Hepatocyte (in vitro differentiated cells): ENCODE results near the gene CYSRT1. TPM values are rescaled to one million over a fixed set of nuclear protein-coding genes. Genes with fewer than 3 reads are reported as not detected.

Experiments
- DNase-seq: peaks from one replicate; pipeline ENCODE4 v3.0.0-alpha.2; 2016; ENCODE audit warnings: low spot score
- H2AFZ ChIP-seq: fragments of 200-600 bp; sonication (generic); 2 replicates; pipeline ENCODE4 v1.6.0; 2016; ENCODE audit warnings: antibody characterized with exemption, mild to moderate bottlenecking
- H3K27ac ChIP-seq: fragments of 200-600 bp; sonication (generic); 2 replicates; pipeline ENCODE4 v1.5.1; 2016; ENCODE audit warnings: mild to moderate bottlenecking
- H3K27me3 ChIP-seq: fragments of 200-600 bp; sonication (generic); 2 replicates; pipeline ENCODE4 v1.6.1; 2016
- H3K36me3 ChIP-seq: fragments of 200-600 bp; sonication (generic); replicated peaks from 2 replicates; pipeline ENCODE4 v1.5.1; 2016; ENCODE audit warnings: low read depth; ENCODE audit not compliant: insufficient read depth
- H3K4me1 ChIP-seq: fragments of 200-600 bp; sonication (generic); 2 replicates; pipeline ENCODE4 v1.5.1; 2016; ENCODE audit warnings: mild to moderate bottlenecking, moderate library complexity; ENCODE audit not compliant: insufficient read depth
- H3K4me2 ChIP-seq: fragments of 200-600 bp; sonication (generic); 2 replicates; pipeline ENCODE4 v1.6.0; 2016
- H3K4me3 ChIP-seq: fragments of 200-600 bp; sonication (generic); 2 replicates; pipeline ENCODE4 v1.5.1; 2016; ENCODE audit warnings: mild to moderate bottlenecking
- H3K79me2 ChIP-seq: fragments of 200-600 bp; sonication (generic); 2 replicates; pipeline ENCODE4 v1.6.0; 2017; ENCODE audit warnings: mild to moderate bottlenecking
- H3K9me2 ChIP-seq: fragments of 200-600 bp; sonication (generic); replicated peaks from 2 replicates; pipeline ENCODE4 v1.6.0; 2017; ENCODE audit warnings: mild to moderate bottlenecking; ENCODE audit not compliant: insufficient read depth
- H3K9me3 ChIP-seq: fragments of 200-600 bp; sonication (generic); 2 replicates; pipeline ENCODE4 v1.5.1; 2016; ENCODE audit warnings: low read depth, mild to moderate bottlenecking
- H4K20me1 ChIP-seq: fragments of 200-600 bp; sonication (generic); 2 replicates; pipeline ENCODE4 v1.6.0; 2016; ENCODE audit warnings: mild to moderate bottlenecking; ENCODE audit not compliant: insufficient read depth, poor library complexity, severe bottlenecking
- EZH2 ChIP-seq: fragments of 200-600 bp; sonication (generic); IDR thresholded peaks from 2 replicates; pipeline ENCODE4 v1.6.1; 2016; ENCODE audit warnings: antibody characterized with exemption, mild to moderate bottlenecking, borderline replicate concordance
- EZH2phosphoT487 ChIP-seq: fragments of 200-600 bp; sonication (generic); IDR thresholded peaks from one replicate; pipeline ENCODE4 v1.6.1; 2018; ENCODE audit warnings: antibody characterized with exemption, mild to moderate bottlenecking, low read depth, moderate library complexity; ENCODE audit not compliant: unreplicated experiment, severe bottlenecking
- WGBS: methylation state at CpG from one replicate; pipeline ENCODE4 v1.1.6; 2016; ENCODE audit warnings: low lambda C conversion rate; ENCODE audit errors: missing lambda C conversion rate; 5-methylcytosine and 5-hydroxymethylcytosine counted together
- polyA plus RNA-seq: library from polyadenylated mRNA; unstranded; fragments of >200 nt; fragmentation: Nextera tagmentation; extraction: Ambion mirVana; gene quantifications from 2 replicates; pipeline ENCODE4 v1.2.1, GENCODE V29; 2016
- total RNA-seq: library from RNA; depleted of rRNA; stranded (reverse); fragments of >200 nt; gene quantifications from 2 replicates; pipeline ENCODE4 v1.2.3, GENCODE V29; 2014
- TF ChIP-seq, protein P1 (sequence below): fragments of 200-600 bp; sonication (generic); IDR thresholded peaks from 2 replicates; pipeline ENCODE4 v1.5.1; 2016; ENCODE audit warnings: antibody characterized with exemption, mild to moderate bottlenecking; ENCODE audit not compliant: poor library complexity

Gene CYSRT1
- total and polyA plus RNA-seq, 2 experiments from 2014 or later, result 1.4 to 2.1 TPM

- Histone ChIP-seq H3K79me2 (no peaks in the 10 kb centered on the region), H3K9me3 (no peaks in the 10 kb centered on the region), H3K4me2 (no peak overlapping the region), H4K20me1 (no peaks in the 10 kb centered on the region), H3K4me3 (no peak overlapping the region), H3K36me3 (no peaks in the 10 kb centered on the region), H3K27me3 (no peaks in the 10 kb centered on the region), H2AFZ (no peak overlapping the region), H3K9me2 (no peaks in the 10 kb centered on the region), H3K27ac (no peak overlapping the region), H3K4me1 (no peaks in the 10 kb centered on the region)
- no peak for TF ChIP-seq EZH2
- TF ChIP-seq, protein P1, sequence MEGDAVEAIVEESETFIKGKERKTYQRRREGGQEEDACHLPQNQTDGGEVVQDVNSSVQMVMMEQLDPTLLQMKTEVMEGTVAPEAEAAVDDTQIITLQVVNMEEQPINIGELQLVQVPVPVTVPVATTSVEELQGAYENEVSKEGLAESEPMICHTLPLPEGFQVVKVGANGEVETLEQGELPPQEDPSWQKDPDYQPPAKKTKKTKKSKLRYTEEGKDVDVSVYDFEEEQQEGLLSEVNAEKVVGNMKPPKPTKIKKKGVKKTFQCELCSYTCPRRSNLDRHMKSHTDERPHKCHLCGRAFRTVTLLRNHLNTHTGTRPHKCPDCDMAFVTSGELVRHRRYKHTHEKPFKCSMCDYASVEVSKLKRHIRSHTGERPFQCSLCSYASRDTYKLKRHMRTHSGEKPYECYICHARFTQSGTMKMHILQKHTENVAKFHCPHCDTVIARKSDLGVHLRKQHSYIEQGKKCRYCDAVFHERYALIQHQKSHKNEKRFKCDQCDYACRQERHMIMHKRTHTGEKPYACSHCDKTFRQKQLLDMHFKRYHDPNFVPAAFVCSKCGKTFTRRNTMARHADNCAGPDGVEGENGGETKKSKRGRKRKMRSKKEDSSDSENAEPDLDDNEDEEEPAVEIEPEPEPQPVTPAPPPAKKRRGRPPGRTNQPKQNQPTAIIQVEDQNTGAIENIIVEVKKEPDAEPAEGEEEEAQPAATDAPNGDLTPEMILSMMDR, result no peak
- TF ChIP-seq EZH2phosphoT487, result no peak
- WGBS, result 97% methylated on average over 22 of the region's 22 CpGs
- DNase-seq, result no peak
Observed at GRCh38 chr9:137264067-137264466, 39.1 kb downstream of the CYSRT1 start.

GRCh38 chr9:137265496-137266161 is 40.7 kb downstream of the CYSRT1 start:
- Histone ChIP-seq H2AFZ (no peak overlapping the region), H3K4me1 (no peaks in the 10 kb centered on the region), H4K20me1 (no peaks in the 10 kb centered on the region), H3K36me3 (no peaks in the 10 kb centered on the region), H3K4me3 (no peak overlapping the region), H3K9me3 (no peaks in the 10 kb centered on the region), H3K27ac (no peak overlapping the region), H3K4me2 (no peak overlapping the region), H3K79me2 (no peaks in the 10 kb centered on the region), H3K27me3 (no peaks in the 10 kb centered on the region), H3K9me2 (no peaks in the 10 kb centered on the region)
- WGBS, result 94% methylated on average over 29 of the region's 29 CpGs
- TF ChIP-seq EZH2 (no peak), EZH2phosphoT487 (no peak)
- TF ChIP-seq, protein P1, result no peak
- no peak for DNase-seq

DNA sequence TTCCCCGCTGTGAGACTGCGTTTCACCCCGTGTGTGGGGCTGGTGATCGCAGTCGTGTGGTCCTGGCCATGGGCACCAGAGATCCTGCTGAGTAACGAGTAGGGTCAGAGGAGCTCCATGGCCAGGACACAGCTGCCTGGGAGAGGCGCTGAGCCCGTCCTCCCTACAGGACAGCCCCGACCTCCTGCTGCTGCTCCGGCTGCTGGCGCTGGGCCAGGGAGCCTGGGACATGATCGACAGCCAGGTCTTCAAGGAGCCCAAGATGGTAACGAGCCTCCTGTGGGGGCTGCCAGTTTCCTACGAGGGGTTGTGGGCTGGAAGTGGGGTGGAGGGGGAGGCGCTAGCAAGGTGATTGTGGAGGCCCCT is 41.2 kb downstream of the CYSRT1 start:
- Histone ChIP-seq H3K79me2 (no peaks in the 10 kb centered on the region), H3K27me3 (no peaks in the 10 kb centered on the region), H3K27ac (no peak overlapping the region), H3K4me2 (no peak overlapping the region), H2AFZ (no peak overlapping the region), H3K36me3 (no peaks in the 10 kb centered on the region), H4K20me1 (no peaks in the 10 kb centered on the region), H3K4me1 (no peaks in the 10 kb centered on the region), H3K9me3 (no peaks in the 10 kb centered on the region), H3K9me2 (no peaks in the 10 kb centered on the region), H3K4me3 (no peak overlapping the region)
- TF ChIP-seq, protein P1, result no peak
- TF ChIP-seq EZH2 (no peak), EZH2phosphoT487 (no peak)
- 95% methylated on average over 15 of the region's 15 CpGs for WGBS
- peak; percentile 4 for DNase-seq
